ENCODE measurements around the gene IQUB.

IQUB gene

DNA sequence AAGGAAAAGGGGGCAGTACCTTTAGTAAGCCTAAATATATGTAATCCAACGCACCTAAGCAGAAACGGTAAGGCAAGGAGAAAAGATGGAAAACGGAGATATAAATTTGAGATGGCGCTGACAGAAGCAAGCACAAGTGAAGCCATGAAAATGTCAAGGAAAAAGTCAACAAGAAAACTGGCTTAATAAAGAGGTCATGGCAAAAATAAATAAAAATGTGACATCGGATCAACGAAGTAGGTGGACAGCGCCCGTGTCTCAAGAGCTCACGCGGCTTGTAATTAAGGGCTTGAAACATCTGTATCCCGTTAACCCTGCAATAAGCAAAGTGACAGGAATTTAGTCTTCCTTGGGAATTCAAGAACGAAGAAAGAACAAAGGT lies 22.6 kb upstream of the IQUB start:
- POLR2A ChIA-PET, result interaction anchor here (0.6 to 1.5 kb wide), 4 partner anchors 10 to 191 kb away, joined by 4 to 9 read pairs (median 5); partner anchors contain the start of gene WASL
- CTCF ChIA-PET, result interaction anchor here (1.5 kb wide), 1 partner anchor 63 kb away, joined by 5 read pairs; no protein-coding TSS in a partner anchor
- Histone ChIP-seq H3K36me3 (ENCODE audit: control insufficient read depth in 2 of 2, insufficient read depth in 1 of 2, low read length in 2 of 2) (peaks cover 0 to 29% of the 10 kb centered on the region in 2 experiments; a peak in 1 of 3 replicates), H3K27ac (ENCODE audit: extremely low read depth, low read depth, low read length) (peak overlapping the region; percentile 61; the same call in 1 of the 2 replicates), H3K4me3 (ENCODE audit: low read depth, low read length) (peak overlapping the region; percentile 88), H3K9me3 (ENCODE audit: control insufficient read depth, insufficient read depth, low read depth, low read length) (no peaks in the 10 kb centered on the region), H3K4me1 (ENCODE audit: control insufficient read depth, insufficient read depth, low read length) (no peaks in the 10 kb centered on the region)
- TF ChIP-seq, protein P1, sequence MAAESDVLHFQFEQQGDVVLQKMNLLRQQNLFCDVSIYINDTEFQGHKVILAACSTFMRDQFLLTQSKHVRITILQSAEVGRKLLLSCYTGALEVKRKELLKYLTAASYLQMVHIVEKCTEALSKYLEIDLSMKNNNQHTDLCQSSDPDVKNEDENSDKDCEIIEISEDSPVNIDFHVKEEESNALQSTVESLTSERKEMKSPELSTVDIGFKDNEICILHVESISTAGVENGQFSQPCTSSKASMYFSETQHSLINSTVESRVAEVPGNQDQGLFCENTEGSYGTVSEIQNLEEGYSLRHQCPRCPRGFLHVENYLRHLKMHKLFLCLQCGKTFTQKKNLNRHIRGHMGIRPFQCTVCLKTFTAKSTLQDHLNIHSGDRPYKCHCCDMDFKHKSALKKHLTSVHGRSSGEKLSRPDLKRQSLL (tag by site-specific recombination; IDR thresholded peaks at IDR 0.05), result no peak
- no peak for TF ChIP-seq ZNF610 (tag by site-specific recombination; IDR thresholded peaks at IDR 0.05; ENCODE audit: borderline replicate concordance)
- no peak for TF ChIP-seq ZNF837 (tag by site-specific recombination; IDR thresholded peaks at IDR 0.05)
- TF ChIP-seq ZNF747 (tag by site-specific recombination; IDR thresholded peaks at IDR 0.05), result no peak
- TF ChIP-seq ZNF23 (tag by site-specific recombination; IDR thresholded peaks at IDR 0.05; ENCODE audit: borderline replicate concordance), result no peak
- peak; percentile 62; the same call in 1 of the 2 replicates for TF ChIP-seq ZBTB20 (tag by site-specific recombination; IDR thresholded peaks at IDR 0.05)
- TF ChIP-seq, protein P2, sequence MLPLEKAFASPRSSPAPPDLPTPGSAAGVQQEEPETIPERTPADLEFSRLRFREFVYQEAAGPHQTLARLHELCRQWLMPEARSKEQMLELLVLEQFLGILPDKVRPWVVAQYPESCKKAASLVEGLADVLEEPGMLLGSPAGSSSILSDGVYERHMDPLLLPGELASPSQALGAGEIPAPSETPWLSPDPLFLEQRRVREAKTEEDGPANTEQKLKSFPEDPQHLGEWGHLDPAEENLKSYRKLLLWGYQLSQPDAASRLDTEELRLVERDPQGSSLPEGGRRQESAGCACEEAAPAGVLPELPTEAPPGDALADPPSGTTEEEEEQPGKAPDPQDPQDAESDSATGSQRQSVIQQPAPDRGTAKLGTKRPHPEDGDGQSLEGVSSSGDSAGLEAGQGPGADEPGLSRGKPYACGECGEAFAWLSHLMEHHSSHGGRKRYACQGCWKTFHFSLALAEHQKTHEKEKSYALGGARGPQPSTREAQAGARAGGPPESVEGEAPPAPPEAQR (tag by site-specific recombination; IDR thresholded peaks at IDR 0.05), result no peak
- TF ChIP-seq ZNF184 (tag by site-specific recombination; IDR thresholded peaks at IDR 0.05), result no peak
- no peak for TF ChIP-seq ZNF302 (tag by site-specific recombination; IDR thresholded peaks at IDR 0.05; ENCODE audit: low read depth)
- TF ChIP-seq GLIS2 (tag by site-specific recombination; IDR thresholded peaks at IDR 0.05), result no peak
- TF ChIP-seq ZNF664 (tag by site-specific recombination; IDR thresholded peaks at IDR 0.05), result no peak
- no peak for TF ChIP-seq ZNF501 (tag by site-specific recombination; IDR thresholded peaks at IDR 0.05)
- no peak for TF ChIP-seq ZNF654 (tag by site-specific recombination; IDR thresholded peaks at IDR 0.05; ENCODE audit: low read depth)
- TF ChIP-seq KLF16 (tag by site-specific recombination; IDR thresholded peaks at IDR 0.05), result no peak
- TF ChIP-seq SCRT1 (tag by site-specific recombination; IDR thresholded peaks at IDR 0.05; ENCODE audit: borderline replicate concordance), result no peak
- TF ChIP-seq, protein P3, sequence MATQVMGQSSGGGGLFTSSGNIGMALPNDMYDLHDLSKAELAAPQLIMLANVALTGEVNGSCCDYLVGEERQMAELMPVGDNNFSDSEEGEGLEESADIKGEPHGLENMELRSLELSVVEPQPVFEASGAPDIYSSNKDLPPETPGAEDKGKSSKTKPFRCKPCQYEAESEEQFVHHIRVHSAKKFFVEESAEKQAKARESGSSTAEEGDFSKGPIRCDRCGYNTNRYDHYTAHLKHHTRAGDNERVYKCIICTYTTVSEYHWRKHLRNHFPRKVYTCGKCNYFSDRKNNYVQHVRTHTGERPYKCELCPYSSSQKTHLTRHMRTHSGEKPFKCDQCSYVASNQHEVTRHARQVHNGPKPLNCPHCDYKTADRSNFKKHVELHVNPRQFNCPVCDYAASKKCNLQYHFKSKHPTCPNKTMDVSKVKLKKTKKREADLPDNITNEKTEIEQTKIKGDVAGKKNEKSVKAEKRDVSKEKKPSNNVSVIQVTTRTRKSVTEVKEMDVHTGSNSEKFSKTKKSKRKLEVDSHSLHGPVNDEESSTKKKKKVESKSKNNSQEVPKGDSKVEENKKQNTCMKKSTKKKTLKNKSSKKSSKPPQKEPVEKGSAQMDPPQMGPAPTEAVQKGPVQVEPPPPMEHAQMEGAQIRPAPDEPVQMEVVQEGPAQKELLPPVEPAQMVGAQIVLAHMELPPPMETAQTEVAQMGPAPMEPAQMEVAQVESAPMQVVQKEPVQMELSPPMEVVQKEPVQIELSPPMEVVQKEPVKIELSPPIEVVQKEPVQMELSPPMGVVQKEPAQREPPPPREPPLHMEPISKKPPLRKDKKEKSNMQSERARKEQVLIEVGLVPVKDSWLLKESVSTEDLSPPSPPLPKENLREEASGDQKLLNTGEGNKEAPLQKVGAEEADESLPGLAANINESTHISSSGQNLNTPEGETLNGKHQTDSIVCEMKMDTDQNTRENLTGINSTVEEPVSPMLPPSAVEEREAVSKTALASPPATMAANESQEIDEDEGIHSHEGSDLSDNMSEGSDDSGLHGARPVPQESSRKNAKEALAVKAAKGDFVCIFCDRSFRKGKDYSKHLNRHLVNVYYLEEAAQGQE (tag by site-specific recombination; IDR thresholded peaks at IDR 0.05), result peak; percentile 76
- no peak for TF ChIP-seq ZNF555 (tag by site-specific recombination; conservative IDR thresholded peaks at IDR 0.05)
- TF ChIP-seq FEZF1 (tag by site-specific recombination; IDR thresholded peaks at IDR 0.05), result no peak
- TF ChIP-seq ZNF433 (tag by site-specific recombination; IDR thresholded peaks at IDR 0.05; ENCODE audit: low read depth), result no peak
- peak; percentile 38 for TF ChIP-seq ZNF335 (tag by site-specific recombination; conservative IDR thresholded peaks at IDR 0.05)
- 0 out of 2 replicates have a peak, but pooled peaks have one; percentile 12 for TF ChIP-seq PRDM1 (tag by site-specific recombination; IDR thresholded peaks at IDR 0.05)
- TF ChIP-seq RBAK (tag by site-specific recombination; IDR thresholded peaks at IDR 0.05), result no peak
- TF ChIP-seq KLF9 (tag by site-specific recombination; IDR thresholded peaks at IDR 0.05; ENCODE audit: low read depth), result no peak
- TF ChIP-seq ZNF792 (tag by site-specific recombination; IDR thresholded peaks at IDR 0.05), result no peak
- no peak for TF ChIP-seq ZBTB1 (tag by site-specific recombination; IDR thresholded peaks at IDR 0.05)
- TF ChIP-seq, protein P4, sequence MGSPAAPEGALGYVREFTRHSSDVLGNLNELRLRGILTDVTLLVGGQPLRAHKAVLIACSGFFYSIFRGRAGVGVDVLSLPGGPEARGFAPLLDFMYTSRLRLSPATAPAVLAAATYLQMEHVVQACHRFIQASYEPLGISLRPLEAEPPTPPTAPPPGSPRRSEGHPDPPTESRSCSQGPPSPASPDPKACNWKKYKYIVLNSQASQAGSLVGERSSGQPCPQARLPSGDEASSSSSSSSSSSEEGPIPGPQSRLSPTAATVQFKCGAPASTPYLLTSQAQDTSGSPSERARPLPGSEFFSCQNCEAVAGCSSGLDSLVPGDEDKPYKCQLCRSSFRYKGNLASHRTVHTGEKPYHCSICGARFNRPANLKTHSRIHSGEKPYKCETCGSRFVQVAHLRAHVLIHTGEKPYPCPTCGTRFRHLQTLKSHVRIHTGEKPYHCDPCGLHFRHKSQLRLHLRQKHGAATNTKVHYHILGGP (tag by site-specific recombination; IDR thresholded peaks at IDR 0.05), result no peak
- no peak for TF ChIP-seq ZBTB17 (tag by site-specific recombination; IDR thresholded peaks at IDR 0.05)
- TF ChIP-seq, protein P5, sequence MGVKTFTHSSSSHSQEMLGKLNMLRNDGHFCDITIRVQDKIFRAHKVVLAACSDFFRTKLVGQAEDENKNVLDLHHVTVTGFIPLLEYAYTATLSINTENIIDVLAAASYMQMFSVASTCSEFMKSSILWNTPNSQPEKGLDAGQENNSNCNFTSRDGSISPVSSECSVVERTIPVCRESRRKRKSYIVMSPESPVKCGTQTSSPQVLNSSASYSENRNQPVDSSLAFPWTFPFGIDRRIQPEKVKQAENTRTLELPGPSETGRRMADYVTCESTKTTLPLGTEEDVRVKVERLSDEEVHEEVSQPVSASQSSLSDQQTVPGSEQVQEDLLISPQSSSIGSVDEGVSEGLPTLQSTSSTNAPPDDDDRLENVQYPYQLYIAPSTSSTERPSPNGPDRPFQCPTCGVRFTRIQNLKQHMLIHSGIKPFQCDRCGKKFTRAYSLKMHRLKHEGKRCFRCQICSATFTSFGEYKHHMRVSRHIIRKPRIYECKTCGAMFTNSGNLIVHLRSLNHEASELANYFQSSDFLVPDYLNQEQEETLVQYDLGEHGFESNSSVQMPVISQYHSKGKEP (tag by site-specific recombination; IDR thresholded peaks at IDR 0.05), result no peak
- TF ChIP-seq BCL11A (tag by site-specific recombination; IDR thresholded peaks at IDR 0.05; ENCODE audit: low read depth), result no peak
- TF ChIP-seq SALL2 (tag by site-specific recombination; IDR thresholded peaks at IDR 0.05; ENCODE audit: borderline replicate concordance), result no peak

Data from HEK293 (cell line).